K562 treated with DMSO at 1 percent for 48 hours (cell line): Measurements from ENCODE around the gene GRN. TPM values are rescaled to one million over a fixed set of nuclear protein-coding genes. Genes with fewer than 3 reads are reported as not detected.

Experiments used
- total RNA-seq: library from RNA; unstranded; fragments of 300-600 nt; gene quantifications from 2 replicates; pipeline ENCODE4 v1.2.3, GENCODE V29; 2022; ENCODE audit warnings: low replicate concordance; ENCODE audit errors: extremely low read depth

The GRN gene
- total RNA-seq, result 244 TPM in 1 of 2 replicates, not detected in the other

DNA sequence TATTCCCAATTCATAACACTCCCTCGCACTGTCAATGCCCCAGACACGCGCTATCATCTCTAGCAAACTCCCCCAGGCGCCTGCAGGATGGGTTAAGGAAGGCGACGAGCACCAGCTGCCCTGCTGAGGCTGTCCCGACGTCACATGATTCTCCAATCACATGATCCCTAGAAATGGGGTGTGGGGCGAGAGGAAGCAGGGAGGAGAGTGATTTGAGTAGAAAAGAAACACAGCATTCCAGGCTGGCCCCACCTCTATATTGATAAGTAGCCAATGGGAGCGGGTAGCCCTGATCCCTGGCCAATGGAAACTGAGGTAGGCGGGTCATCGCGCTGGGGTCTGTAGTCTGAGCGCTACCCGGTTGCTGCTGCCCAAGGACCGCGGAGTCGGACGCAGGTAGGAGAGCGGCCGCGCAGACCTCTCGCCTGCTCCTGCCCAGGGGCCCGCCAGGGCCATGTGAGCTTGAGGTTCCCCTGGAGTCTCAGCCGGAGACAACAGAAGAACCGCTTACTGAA is at the start of gene GRN:
GRN (plus strand) TSS at position 364 of the 515 bp plus-strand sequence. CDS start 3,863 bp downstream, outside the sequence.

GRCh38 chr17:44308320-44308818 is 36.7 kb upstream of the GRN start, which contains the start of gene RUNDC3A:
TSS of gene RUNDC3A (plus strand) at chr17:44308601. CDS start at chr17:44308833, 232 bp downstream.

GRCh38 chr17:44324571-44325275 is 20.4 kb upstream of the GRN start, which contains the start of gene SLC25A39:
TSS of gene SLC25A39 (minus strand) at chr17:44324823. CDS start at chr17:44323562, 1,261 bp downstream.

DNA sequence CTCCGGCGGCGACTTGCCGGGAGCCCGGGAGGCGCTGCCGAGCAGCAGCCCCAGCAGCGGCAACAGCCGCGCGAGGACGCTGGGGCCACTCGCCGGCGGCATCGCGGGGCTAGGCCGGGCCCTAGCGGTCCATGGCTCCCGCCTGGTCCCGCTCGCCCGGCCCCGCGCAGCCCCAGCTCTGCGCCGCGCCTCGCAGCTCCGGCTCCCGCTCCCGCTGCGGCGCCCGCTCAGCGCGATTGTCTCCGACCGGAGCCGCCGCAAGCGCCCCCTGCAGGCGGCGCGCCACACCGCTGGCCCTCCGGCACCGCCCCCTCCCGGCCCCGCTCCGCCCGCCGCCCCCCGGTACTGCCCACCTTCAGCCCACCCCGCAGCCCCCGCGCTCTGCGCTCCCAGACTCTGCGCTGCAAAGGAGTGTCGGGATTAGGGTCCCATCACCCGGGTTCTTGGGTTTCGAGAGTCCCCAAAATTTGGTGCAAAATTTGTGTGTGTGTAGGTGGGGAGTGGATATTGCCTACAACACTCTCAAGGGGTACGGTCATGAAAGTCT is 18.6 kb downstream of the GRN start, which contains the start of gene FAM171A2:
FAM171A2 (minus strand) TSS at position 241 of the 547 bp plus-strand sequence; CDS start at position 102, 139 bp downstream.

DNA sequence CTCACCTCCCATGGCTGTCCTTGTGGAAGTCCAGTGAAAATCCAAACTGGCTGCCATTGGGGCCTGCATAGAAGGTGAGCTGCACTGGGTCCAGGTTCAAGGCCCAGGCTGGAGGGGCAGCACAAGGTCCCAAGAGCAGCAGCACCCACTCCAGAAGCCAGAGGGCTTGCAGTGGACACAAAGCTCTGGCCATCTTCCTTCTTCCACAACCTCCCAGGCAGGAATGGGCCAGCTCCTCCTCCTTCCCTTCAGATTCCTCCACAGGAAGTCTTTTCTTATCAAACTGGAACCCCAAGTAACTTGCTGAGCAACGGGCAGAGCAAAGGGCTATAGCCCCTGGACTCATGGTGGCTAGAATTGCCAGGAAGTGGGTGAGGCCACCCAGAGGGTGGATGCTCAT is 44.2 kb downstream of the GRN start, which contains the start of gene ITGA2B:
ITGA2B (minus strand) TSS at position 369 of the 400 bp plus-strand sequence; CDS start at position 193, 176 bp downstream.

Other genes with a start within 250 kb of the GRN start
- 133 TPM in 1 of 2 replicates, not detected in the other for gene HDAC5, start 221.7 kb upstream of the GRN start, total RNA-seq
- gene HROB, start 203.4 kb upstream of the GRN start, total RNA-seq, result not detected in 2 replicates
- not detected in 2 replicates for gene ASB16, start 174.6 kb upstream of the GRN start, total RNA-seq
- not detected in 2 replicates for gene TMUB2, start 158.3 kb upstream of the GRN start, total RNA-seq
- not detected in 2 replicates for gene ATXN7L3, start 145.4 kb upstream of the GRN start, total RNA-seq
- gene UBTF, start 125.6 kb upstream of the GRN start, total RNA-seq, result 102 TPM in 1 of 2 replicates, not detected in the other
- gene SLC4A1, start 77.2 kb upstream of the GRN start, total RNA-seq, result not detected in 2 replicates
- not detected in 2 replicates for gene RUNDC3A, start 36.7 kb upstream of the GRN start, total RNA-seq
- gene SLC25A39, start 20.5 kb upstream of the GRN start, total RNA-seq, result not detected in 2 replicates
- gene FAM171A2, start 18.6 kb downstream of the GRN start, total RNA-seq, result not detected in 2 replicates
- not detected in 2 replicates for gene ITGA2B, start 44.3 kb downstream of the GRN start, total RNA-seq
- not detected in 2 replicates for gene GPATCH8, start 158.1 kb downstream of the GRN start, total RNA-seq
- not detected in 2 replicates for gene FZD2, start 212.2 kb downstream of the GRN start, total RNA-seq